Lung microvascular endothelial cell (primary cell): ENCODE results near the gene CPN2. TPM values are rescaled to one million over a fixed set of nuclear protein-coding genes. Genes with fewer than 3 reads are reported as not detected.

ENCODE experiments used
- DNase-seq, 2 donors: peaks; one replicate each; pipeline versions ENCODE4 v3.0.0 to v3.0.0-alpha.2; 2010; ENCODE audit warnings: low read depth in 2 of 2
- total RNA-seq: library from RNA; depleted of rRNA; stranded (reverse); fragments of >200 nt; gene quantifications from 2 replicates; pipeline ENCODE4 v1.2.1, GENCODE V29; 2014

Gene CPN2
- total RNA-seq, 1 donor from 2014 or later = not detected

GRCh38 chr3:194296454-194297263, 54.5 kb downstream of the CPN2 start:
- DNase-seq = peak; percentile 39 to 53

DNA sequence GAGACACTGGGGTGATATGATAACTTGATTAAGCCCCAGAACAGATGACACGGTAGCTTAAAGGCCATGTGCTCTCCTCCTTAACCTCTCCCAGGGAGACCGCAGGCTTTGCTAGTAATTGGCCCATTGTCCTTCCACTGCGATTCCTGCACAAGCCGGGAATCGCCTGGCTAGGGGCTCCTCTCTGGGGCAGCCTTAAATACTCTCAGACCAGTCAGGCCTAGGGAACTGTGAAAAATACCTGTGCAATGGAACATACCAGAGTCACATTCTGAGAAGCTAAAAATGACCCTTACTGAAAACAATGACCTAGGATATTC, 56.3 kb downstream of the CPN2 start:
- DNase-seq = no peak

- DNase-seq = no peak
Observed at GRCh38 chr3:194294199-194294894, 56.8 kb downstream of the CPN2 start.

- no peak for DNase-seq
Observed at GRCh38 chr3:194293546-194294198, 57.5 kb downstream of the CPN2 start.

DNA sequence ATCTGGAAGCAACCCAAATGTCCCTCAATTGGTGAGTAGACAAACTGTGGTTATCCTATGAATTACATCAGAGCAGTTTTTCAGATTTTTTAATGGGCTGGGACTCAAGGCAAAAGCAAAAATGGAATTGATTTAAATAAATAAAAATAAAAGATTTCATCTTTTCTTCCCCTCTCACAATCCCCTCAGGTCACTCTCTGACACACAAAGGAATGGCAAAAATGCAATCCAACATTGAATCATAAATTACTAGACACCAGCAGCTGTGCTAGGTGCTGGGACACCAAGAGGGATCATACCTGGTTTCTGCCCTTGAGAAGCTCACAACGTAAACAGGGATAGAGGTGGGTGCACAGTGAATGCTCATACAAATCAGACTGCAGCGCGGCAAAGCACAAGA, 58.8 kb downstream of the CPN2 start:
- no peak for DNase-seq

Other genes with a start within 250 kb of the CPN2 start
- gene HES1, start 215.2 kb downstream of the CPN2 start, total RNA-seq = 49.7 and 74.2 TPM in 2 replicates
- gene LRRC15, start 18.4 kb upstream of the CPN2 start, total RNA-seq = 0.20 and 0.22 TPM in 2 replicates
- gene GP5, start 47.9 kb upstream of the CPN2 start, total RNA-seq = under 0.01 and 0.20 TPM in 2 replicates
- gene ATP13A3, start 135.7 kb upstream of the CPN2 start, total RNA-seq = 71.7 and 121 TPM in 2 replicates